Measurements from ENCODE around the gene SH3RF3. TPM values are rescaled to one million over a fixed set of nuclear protein-coding genes. Genes with fewer than 3 reads are reported as not detected.

The SH3RF3 gene
- polyA plus RNA-seq, 1 of the 3 experiments (the other 2 are of a cell fraction): 1.9 TPM

DNA sequence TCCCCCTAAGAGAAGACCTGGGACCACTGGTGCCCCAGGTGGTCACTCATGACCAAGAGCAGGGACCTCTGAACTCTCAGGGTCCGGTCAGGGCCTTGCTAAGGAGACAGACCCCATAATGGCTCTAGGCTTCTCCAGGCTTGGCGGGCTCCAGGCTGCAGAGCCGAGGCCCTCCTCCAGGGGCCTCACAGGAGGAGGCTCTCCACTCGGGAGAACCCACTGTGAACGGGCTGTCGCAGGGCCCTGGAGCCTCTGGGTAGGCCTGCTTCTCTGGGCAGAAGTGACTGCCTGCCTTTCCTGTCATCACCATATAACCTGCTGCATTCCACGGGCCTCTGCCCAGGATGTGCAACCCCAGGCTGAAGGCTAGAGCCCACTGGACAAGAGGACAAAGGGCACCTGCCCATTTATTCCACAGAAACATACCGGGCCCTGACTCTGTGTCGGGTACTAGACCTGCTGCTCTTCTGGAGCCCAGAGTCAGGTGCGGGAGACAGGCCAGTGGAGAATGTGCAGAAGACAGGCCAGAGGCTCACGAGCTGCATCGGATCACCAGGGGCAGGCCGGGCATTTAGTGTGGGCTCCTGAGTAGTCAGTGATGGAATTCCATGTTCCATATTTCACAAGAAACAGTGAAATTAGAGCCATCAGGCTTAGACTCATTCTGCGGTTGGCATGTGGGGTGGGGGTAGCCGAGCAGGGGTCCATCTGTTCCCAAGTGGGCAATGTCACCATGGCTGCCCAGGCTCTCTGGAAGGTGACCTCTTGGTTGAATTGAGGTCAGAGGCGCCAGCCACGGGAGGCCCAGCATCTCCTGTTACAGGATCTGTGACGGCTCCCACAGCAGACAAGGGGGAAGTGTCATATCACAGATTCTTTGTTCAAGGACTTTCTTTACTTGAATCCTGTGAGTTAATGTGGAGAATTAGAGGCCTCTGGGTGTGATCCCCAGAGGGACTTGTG is 220.8 kb downstream of the SH3RF3 start:
- no peaks in the 10 kb centered on the region for H3K79me2 ChIP-seq (ENCODE audit: insufficient read depth)
- TF ChIP-seq NRF1 (IDR thresholded peaks at IDR 0.05; ENCODE audit: low read depth, low read length): no peak
- TF ChIP-seq EP300 (IDR thresholded peaks at IDR 0.05; ENCODE audit: borderline replicate concordance in 1 of 2, low read depth in 1 of 2, low read length in 1 of 2): no peak
- TF ChIP-seq, protein P1, sequence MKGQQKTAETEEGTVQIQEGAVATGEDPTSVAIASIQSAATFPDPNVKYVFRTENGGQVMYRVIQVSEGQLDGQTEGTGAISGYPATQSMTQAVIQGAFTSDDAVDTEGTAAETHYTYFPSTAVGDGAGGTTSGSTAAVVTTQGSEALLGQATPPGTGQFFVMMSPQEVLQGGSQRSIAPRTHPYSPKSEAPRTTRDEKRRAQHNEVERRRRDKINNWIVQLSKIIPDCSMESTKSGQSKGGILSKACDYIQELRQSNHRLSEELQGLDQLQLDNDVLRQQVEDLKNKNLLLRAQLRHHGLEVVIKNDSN (IDR thresholded peaks at IDR 0.05; ENCODE audit: borderline replicate concordance, low read depth): no peak
- TF ChIP-seq MEF2A (IDR thresholded peaks at IDR 0.05; ENCODE audit: borderline replicate concordance, low read depth): no peak
- no peak for TF ChIP-seq MAX (IDR thresholded peaks at IDR 0.05; ENCODE audit: low read depth)
- TF ChIP-seq, protein P2, sequence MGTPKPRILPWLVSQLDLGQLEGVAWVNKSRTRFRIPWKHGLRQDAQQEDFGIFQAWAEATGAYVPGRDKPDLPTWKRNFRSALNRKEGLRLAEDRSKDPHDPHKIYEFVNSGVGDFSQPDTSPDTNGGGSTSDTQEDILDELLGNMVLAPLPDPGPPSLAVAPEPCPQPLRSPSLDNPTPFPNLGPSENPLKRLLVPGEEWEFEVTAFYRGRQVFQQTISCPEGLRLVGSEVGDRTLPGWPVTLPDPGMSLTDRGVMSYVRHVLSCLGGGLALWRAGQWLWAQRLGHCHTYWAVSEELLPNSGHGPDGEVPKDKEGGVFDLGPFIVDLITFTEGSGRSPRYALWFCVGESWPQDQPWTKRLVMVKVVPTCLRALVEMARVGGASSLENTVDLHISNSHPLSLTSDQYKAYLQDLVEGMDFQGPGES (IDR thresholded peaks at IDR 0.05; ENCODE audit: low read depth, low read length): no peak
- TF ChIP-seq MXI1 (IDR thresholded peaks at IDR 0.05; ENCODE audit: low read depth, low read length): no peak
- no peak for TF ChIP-seq PBX3 (IDR thresholded peaks at IDR 0.05)
- no peak for TF ChIP-seq RCOR1 (IDR thresholded peaks at IDR 0.05; ENCODE audit: low read length)
- no peak for TF ChIP-seq SIN3A (IDR thresholded peaks at IDR 0.05; ENCODE audit: borderline replicate concordance, low read depth, low read length)
- no peak for TF ChIP-seq FOXJ3 (CRISPR knock-in tag; IDR thresholded peaks at IDR 0.05)
- no peak for TF ChIP-seq POLR2AphosphoS5 (IDR thresholded peaks at IDR 0.05; ENCODE audit: low read depth, low read length)
- no peak for TF ChIP-seq ELF1 (IDR thresholded peaks at IDR 0.05)
- no peak for TF ChIP-seq SMC3 (IDR thresholded peaks at IDR 0.05; ENCODE audit: low read depth, low read length)
- no peak overlapping the region for H3K4me3 ChIP-seq (ENCODE audit: low read depth in 2 of 2, low read length in 1 of 2)
- peaks cover 16% of the 10 kb centered on the region for H3F3A ChIP-seq (replicated peaks; ENCODE audit: insufficient read depth)
- no peak for DNase-seq
- ChIA-PET POLR2A (no interaction called here), CTCF (no interaction called here)
- no peak overlapping the region for H3K9ac ChIP-seq
- no peaks in the 10 kb centered on the region for H3K27me3 ChIP-seq (ENCODE audit: insufficient read depth)
- WGBS (ENCODE audit: low lambda C conversion rate): 82% methylated on average over 7 of the region's 18 CpGs
- H3K4me1 ChIP-seq (ENCODE audit: control insufficient read depth in 1 of 2, insufficient read depth in 2 of 2, low read depth in 1 of 2, low read length in 1 of 2): peaks cover 27 to 28% of the 10 kb centered on the region in 2 experiments
- no peaks in the 10 kb centered on the region for H4K20me1 ChIP-seq (ENCODE audit: insufficient read depth)
- no peak overlapping the region for H2AFZ ChIP-seq (ENCODE audit: low read depth)
- no peaks in the 10 kb centered on the region for H3K9me2 ChIP-seq
- H3K27ac ChIP-seq (ENCODE audit: low read depth in 2 of 2, low read length in 1 of 2): peak overlapping the region; percentile 14 to 54; a peak in 1 of 4 replicates
- H3K9me3 ChIP-seq: no peaks in the 10 kb centered on the region
- peak overlapping the region; percentile 29; the same call in 1 of the 2 replicates for H3K4me2 ChIP-seq
- H3K36me3 ChIP-seq (replicated peaks in 1 of 2; ENCODE audit: control insufficient read depth in 1 of 2, insufficient read depth in 2 of 2, low read length in 1 of 2): no peaks in the 10 kb centered on the region

All from SK-N-SH (cell line).